ENCODE data around the gene ORAI3.

Gene ORAI3

DNA sequence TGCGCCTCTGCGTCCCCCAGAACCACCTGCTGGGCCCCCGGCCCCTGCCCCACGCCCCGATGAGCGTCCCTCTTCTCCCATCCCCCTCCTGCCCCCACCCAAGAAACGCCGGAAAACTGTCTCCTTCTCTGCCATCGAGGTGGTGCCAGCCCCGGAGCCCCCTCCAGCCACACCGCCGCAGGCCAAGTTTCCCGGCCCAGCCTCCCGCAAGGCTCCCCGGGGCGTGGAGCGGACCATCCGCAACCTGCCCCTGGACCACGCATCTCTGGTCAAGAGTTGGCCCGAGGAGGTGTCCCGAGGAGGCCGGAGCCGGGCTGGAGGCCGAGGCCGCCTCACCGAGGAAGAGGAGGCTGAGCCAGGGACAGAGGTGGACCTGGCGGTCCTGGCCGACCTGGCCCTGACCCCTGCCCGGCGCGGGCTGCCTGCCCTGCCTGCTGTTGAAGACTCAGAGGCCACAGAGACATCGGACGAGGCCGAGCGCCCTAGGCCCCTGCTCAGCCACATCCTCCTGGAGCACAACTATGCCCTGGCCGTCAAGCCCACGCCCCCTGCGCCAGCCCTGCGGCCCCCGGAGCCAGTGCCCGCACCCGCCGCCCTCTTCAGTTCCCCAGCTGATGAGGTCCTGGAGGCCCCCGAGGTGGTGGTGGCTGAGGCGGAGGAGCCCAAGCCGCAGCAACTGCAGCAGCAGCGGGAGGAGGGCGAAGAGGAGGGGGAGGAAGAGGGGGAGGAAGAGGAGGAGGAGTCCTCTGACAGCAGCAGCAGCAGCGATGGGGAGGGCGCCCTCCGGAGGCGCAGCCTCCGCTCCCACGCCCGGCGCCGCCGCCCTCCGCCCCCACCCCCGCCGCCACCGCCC, 30.5 kb downstream of the ORAI3 start:
- TF ChIP-seq, protein P1, sequence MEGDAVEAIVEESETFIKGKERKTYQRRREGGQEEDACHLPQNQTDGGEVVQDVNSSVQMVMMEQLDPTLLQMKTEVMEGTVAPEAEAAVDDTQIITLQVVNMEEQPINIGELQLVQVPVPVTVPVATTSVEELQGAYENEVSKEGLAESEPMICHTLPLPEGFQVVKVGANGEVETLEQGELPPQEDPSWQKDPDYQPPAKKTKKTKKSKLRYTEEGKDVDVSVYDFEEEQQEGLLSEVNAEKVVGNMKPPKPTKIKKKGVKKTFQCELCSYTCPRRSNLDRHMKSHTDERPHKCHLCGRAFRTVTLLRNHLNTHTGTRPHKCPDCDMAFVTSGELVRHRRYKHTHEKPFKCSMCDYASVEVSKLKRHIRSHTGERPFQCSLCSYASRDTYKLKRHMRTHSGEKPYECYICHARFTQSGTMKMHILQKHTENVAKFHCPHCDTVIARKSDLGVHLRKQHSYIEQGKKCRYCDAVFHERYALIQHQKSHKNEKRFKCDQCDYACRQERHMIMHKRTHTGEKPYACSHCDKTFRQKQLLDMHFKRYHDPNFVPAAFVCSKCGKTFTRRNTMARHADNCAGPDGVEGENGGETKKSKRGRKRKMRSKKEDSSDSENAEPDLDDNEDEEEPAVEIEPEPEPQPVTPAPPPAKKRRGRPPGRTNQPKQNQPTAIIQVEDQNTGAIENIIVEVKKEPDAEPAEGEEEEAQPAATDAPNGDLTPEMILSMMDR (IDR thresholded peaks at IDR 0.05; ENCODE audit: control insufficient read depth, extremely low read depth, insufficient read depth): no peak
- no peak overlapping the region for H3K4me3 ChIP-seq (ENCODE audit: low read depth, low read length)
- DNase-seq (ENCODE audit: low read depth): no peak

DNA sequence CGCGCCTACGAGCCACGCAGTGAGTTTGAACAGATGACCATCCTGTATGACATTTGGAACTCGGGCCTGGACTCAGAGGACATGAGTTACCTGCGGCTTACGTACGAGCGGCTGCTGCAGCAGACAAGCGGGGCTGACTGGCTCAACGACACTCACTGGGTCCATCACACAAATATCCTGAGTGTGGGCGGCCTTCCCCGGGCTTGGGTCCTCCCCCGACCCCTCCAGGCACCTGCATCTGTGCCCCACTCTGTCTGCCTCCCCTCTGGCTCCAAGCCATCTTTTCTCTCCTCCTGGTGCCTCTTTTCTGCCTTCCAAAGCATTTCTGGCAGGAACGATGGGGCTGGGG, 31.1 kb downstream of the ORAI3 start:
- no peak for DNase-seq (ENCODE audit: low read depth)
- H3K4me3 ChIP-seq (ENCODE audit: low read depth, low read length): no peak overlapping the region
- TF ChIP-seq, protein P1 (IDR thresholded peaks at IDR 0.05; ENCODE audit: control insufficient read depth, extremely low read depth, insufficient read depth): no peak

GRCh38 chr16:30980434-30980833, 31.6 kb downstream of the ORAI3 start:
- no peak overlapping the region for H3K4me3 ChIP-seq (ENCODE audit: low read depth, low read length)
- TF ChIP-seq, protein P1 (IDR thresholded peaks at IDR 0.05; ENCODE audit: control insufficient read depth, extremely low read depth, insufficient read depth): no peak
- no peak for DNase-seq (ENCODE audit: low read depth)

DNA sequence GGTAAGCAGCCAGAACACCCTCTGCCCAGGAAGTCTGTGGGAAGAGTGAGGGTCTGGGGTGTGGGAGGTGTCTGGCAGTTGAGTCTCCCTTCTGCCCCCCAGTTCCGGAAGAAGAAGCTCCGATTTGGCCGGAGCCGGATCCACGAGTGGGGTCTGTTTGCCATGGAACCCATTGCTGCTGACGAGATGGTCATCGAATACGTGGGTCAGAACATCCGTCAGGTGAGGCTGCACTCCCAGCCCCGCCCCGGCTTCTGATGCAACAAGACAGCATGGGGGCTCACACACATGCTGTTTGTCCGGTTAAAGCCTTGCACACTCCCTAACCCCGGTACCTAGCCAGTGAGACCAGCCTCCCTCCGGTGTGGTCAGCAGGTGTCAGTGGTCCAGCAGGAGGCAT, 32.1 kb downstream of the ORAI3 start:
- DNase-seq (ENCODE audit: low read depth): no peak
- TF ChIP-seq, protein P1 (IDR thresholded peaks at IDR 0.05; ENCODE audit: control insufficient read depth, extremely low read depth, insufficient read depth): no peak
- H3K4me3 ChIP-seq (ENCODE audit: low read depth, low read length): no peak overlapping the region

GRCh38 chr16:30982548-30983288, 33.9 kb downstream of the ORAI3 start:
- H3K4me3 ChIP-seq (ENCODE audit: low read depth, low read length): no peak overlapping the region
- TF ChIP-seq, protein P1 (IDR thresholded peaks at IDR 0.05; ENCODE audit: control insufficient read depth, extremely low read depth, insufficient read depth): no peak
- DNase-seq (ENCODE audit: low read depth): no peak

- TF ChIP-seq, protein P1 (IDR thresholded peaks at IDR 0.05; ENCODE audit: control insufficient read depth, extremely low read depth, insufficient read depth): no peak
- H3K4me3 ChIP-seq (ENCODE audit: low read depth, low read length): no peak overlapping the region
- no peak for DNase-seq (ENCODE audit: low read depth)
These were observed 34.5 kb downstream of the ORAI3 start for GRCh38 chr16:30983289-30983889.

Data from LNCaP clone FGC (cell line).